ENCODE data around the gene PLA2G12A.

The PLA2G12A gene

DNA sequence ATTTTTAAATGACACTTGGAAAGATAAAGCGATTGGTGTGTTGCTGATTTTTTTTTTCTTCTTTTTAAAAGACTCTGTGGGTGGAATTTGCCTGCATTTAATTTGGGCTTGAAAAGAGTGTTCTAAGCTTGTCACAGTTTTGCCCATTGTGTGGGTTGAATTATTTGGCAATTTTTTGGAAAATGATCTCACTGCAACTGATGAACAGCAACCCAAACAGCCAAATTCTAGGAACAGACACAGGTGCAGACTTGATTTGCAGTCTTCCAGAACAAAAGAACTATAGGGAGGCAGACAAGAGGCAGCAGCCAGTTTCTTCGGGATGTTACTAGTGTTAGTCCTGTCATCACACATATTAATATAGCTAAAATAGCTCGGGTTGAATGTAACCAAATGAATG, 67.1 kb downstream of the PLA2G12A start:
- H3K4me3 ChIP-seq (ENCODE audit: low read depth, low read length) = no peak overlapping the region
- TF ChIP-seq, protein P1, sequence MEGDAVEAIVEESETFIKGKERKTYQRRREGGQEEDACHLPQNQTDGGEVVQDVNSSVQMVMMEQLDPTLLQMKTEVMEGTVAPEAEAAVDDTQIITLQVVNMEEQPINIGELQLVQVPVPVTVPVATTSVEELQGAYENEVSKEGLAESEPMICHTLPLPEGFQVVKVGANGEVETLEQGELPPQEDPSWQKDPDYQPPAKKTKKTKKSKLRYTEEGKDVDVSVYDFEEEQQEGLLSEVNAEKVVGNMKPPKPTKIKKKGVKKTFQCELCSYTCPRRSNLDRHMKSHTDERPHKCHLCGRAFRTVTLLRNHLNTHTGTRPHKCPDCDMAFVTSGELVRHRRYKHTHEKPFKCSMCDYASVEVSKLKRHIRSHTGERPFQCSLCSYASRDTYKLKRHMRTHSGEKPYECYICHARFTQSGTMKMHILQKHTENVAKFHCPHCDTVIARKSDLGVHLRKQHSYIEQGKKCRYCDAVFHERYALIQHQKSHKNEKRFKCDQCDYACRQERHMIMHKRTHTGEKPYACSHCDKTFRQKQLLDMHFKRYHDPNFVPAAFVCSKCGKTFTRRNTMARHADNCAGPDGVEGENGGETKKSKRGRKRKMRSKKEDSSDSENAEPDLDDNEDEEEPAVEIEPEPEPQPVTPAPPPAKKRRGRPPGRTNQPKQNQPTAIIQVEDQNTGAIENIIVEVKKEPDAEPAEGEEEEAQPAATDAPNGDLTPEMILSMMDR (IDR thresholded peaks at IDR 0.05; ENCODE audit: borderline replicate concordance, insufficient read depth, low read depth, low read length) = no peak

DNA sequence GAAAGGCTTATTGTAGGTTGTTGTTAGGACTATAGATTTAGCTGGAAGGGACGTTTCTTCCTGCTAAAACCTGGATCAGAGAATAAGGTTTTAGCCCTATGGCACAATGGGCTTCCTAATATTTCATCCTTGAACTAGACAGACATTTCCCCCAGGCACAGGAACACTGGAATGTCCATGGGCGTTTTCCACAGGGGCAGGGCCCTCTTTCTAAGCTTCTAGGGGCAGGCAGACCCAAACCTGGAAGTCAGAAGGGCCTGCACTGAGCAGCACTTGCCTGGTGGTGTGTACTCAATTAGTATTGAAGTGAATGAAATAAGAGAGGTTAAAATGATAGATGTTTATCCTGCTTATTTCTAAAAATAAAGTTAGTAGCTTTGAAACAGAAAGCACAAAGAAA, 67.8 kb downstream of the PLA2G12A start:
- TF ChIP-seq, protein P1 (IDR thresholded peaks at IDR 0.05; ENCODE audit: borderline replicate concordance, insufficient read depth, low read depth, low read length) = no peak
- no peak overlapping the region for H3K4me3 ChIP-seq (ENCODE audit: low read depth, low read length)
